NCI-H345 (cell line): ENCODE results near the gene XRCC5.

Source experiments
- DNase-seq: peaks from one replicate; lab custom pipeline; 2025; lab: John Stamatoyannopoulos, UW

The XRCC5 gene

DNA sequence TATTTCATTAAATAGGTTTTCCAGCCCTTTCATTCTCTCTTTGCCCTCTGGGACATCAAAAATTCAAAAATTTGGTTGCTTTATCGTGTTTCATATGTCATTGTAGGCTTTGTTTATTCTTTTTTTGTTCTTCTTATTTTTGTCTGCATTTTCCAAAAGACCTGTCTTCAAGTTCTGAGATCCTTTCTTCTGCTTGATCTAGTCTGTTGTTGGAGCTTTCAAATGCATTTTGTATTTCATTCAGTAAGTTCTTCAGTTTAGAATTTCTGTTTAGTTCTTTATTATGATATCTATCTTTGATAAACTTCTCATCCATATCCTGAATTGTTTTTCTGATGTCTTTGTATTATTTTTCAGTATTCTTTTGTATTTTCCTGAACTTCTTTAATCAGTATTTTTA is 123.6 kb downstream of the XRCC5 start:
- DNase-seq: no peak

DNA sequence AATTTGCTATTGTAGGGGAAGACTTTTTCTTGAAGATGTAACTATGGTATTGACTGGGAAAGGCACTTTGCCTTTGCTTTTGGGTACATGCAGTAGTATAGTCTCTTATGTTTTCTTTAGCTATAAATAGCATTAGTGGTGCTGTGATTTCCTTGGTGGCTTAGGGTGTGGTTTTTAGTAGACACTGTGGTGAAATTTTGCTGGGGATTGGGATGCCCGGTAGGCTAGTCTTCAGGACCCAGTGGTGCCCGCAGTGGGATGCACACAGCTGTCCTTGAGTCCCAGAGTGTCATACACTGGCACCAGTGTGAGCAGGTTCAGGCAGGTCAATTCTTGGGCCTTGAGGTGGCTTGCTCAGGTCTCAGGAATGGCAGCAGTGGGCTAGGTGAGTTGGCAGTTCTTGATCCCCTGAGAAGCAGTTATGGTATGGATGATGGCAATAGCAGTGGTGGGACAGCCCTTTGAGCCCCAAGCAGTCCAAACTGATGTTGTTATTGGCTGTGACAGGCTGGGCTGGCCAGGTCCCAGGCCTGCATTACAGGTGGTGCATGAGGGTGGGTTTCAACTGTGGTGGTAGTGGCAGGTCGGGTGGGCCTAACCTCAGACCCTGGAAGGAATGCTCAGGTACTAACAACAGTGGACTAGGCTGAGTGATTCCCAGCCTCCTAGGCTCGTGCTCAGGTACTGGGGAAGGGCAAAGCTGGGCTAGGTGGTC is 124.3 kb downstream of the XRCC5 start:
- DNase-seq: no peak

- DNase-seq: no peak
Observed at GRCh38 chr2:216234106-216234505, 125.0 kb downstream of the XRCC5 start.

GRCh38 chr2:216235462-216235861 is 126.3 kb downstream of the XRCC5 start:
- DNase-seq: peak; percentile 84

- DNase-seq: no peak
Observed at GRCh38 chr2:216235896-216236295, 126.7 kb downstream of the XRCC5 start.

- DNase-seq: peak; percentile 31
Observed at GRCh38 chr2:216236486-216236885, 127.3 kb downstream of the XRCC5 start.

DNA sequence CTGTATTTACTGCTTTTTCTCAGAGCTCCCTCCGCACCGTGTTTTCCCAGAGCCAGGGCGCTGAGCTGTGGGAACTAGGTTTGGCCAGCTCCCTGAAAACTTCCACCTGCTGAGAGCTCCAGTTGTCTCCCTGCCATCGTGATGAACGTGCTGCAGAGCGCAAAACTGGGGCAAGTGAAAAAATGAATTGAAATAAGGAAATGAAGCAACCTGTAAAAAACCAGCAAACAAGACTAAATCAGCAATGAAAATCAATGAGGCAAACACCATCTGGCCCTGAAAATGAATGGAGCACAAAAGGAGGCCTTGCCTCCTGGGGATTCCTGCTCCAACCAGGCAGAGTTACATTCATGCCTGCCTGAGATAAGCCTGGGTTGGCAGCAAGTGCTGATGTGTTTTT is 133.2 kb downstream of the XRCC5 start:
- DNase-seq: peak; percentile 93

DNA sequence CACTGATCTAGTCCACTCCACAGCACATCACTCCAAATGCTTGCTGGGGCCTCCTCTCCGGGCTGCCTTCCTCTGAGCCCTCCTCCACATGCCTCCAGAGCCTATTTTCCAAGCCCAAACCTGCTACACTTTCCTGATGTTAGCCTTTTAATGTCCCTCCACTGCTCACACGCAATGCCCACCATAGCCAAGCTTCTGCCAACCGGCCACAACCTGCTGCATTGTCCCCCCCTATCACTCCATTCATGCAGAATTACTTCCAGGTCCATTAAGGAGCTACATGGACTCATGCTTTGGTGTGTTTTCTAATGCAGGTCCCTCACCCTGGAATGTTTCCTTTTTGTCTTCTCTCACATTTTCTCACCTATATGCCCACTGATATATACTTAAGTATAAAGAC is 133.9 kb downstream of the XRCC5 start:
- no peak for DNase-seq

GRCh38 chr2:216245391-216245975 is 136.3 kb downstream of the XRCC5 start:
- DNase-seq: no peak

GRCh38 chr2:216246766-216247165 is 137.6 kb downstream of the XRCC5 start:
- no peak for DNase-seq
